GM19193 (cell line): Measurements from ENCODE around the gene MAPK1IP1L.

Experiments used
- POLR2A ChIP-seq: IDR thresholded peaks from 4 replicates; pipeline ENCODE4 v1.6.1; 2011; ENCODE audit not compliant: insufficient read depth, insufficient read length; ENCODE audit errors: extremely low read depth

MAPK1IP1L gene

GRCh38 chr14:55051423-55052268, at the start of gene MAPK1IP1L:
TSS of gene MAPK1IP1L (plus strand) at chr14:55051647. CDS start at chr14:55061684, 10,037 bp downstream.
- TF ChIP-seq POLR2A = peak; percentile 99

- TF ChIP-seq POLR2A = no peak
Observed at GRCh38 chr14:55005071-55005470, 46.4 kb upstream of the MAPK1IP1L start.

GRCh38 chr14:55015006-55015405, 36.4 kb upstream of the MAPK1IP1L start:
- TF ChIP-seq POLR2A = no peak

- no peak for TF ChIP-seq POLR2A
Observed at GRCh38 chr14:55019968-55020554, 31.4 kb upstream of the MAPK1IP1L start.

GRCh38 chr14:55025948-55026347, 25.5 kb upstream of the MAPK1IP1L start:
- no peak for TF ChIP-seq POLR2A

- TF ChIP-seq POLR2A = no peak
Observed at GRCh38 chr14:55026441-55026792, 25.0 kb upstream of the MAPK1IP1L start.

GRCh38 chr14:55026793-55027561, 24.5 kb upstream of the MAPK1IP1L start, which contains the start of the genes SOCS4 and WDHD1:
TSS of gene SOCS4 (plus strand) at chr14:55027236. CDS start at chr14:55043042, 15,806 bp downstream.
TSS of gene WDHD1 (minus strand) at chr14:55027099. CDS start at chr14:55026787, 312 bp downstream.
- TF ChIP-seq POLR2A = peak; percentile 85

GRCh38 chr14:55028066-55028465, 23.4 kb upstream of the MAPK1IP1L start:
- no peak for TF ChIP-seq POLR2A

- no peak for TF ChIP-seq POLR2A
Observed at GRCh38 chr14:55028476-55028875, 23.0 kb upstream of the MAPK1IP1L start.

GRCh38 chr14:55031190-55031589, 20.3 kb upstream of the MAPK1IP1L start:
- no peak for TF ChIP-seq POLR2A

- no peak for TF ChIP-seq POLR2A
Observed at GRCh38 chr14:55038708-55039107, 12.7 kb upstream of the MAPK1IP1L start.

- no peak for TF ChIP-seq POLR2A
Observed at GRCh38 chr14:55043528-55043927, 7.9 kb upstream of the MAPK1IP1L start.

- no peak for TF ChIP-seq POLR2A
Observed at GRCh38 chr14:55045087-55045486, 6.4 kb upstream of the MAPK1IP1L start.

GRCh38 chr14:55047301-55048053, 4.0 kb upstream of the MAPK1IP1L start:
- TF ChIP-seq POLR2A = no peak
